Large intestine (tissue), 3 donors: ENCODE results near the gene ANKS6. TPM values are rescaled to one million over a fixed set of nuclear protein-coding genes. Genes with fewer than 3 reads are reported as not detected.

ENCODE experiments used
- DNase-seq, 2 donors: peaks; one replicate each; pipeline versions ENCODE4 v3.0.0 to v3.0.0-alpha.2; 2013
- H3K27ac ChIP-seq: one replicate; pipeline ENCODE4 v1.5.1; 2013; ENCODE audit warnings: low read length
- H3K27me3 ChIP-seq: 2 replicates; pipeline ENCODE4 v1.6.1; 2013; ENCODE audit warnings: low read length; ENCODE audit not compliant: control insufficient read depth, insufficient read depth
- H3K36me3 ChIP-seq: 2 replicates; pipeline ENCODE4 v1.6.1; 2013; ENCODE audit warnings: low read length; ENCODE audit not compliant: control insufficient read depth, insufficient read depth
- H3K4me1 ChIP-seq: one replicate; pipeline ENCODE4 v1.6.1; 2013; ENCODE audit warnings: low read length; ENCODE audit not compliant: control insufficient read depth, insufficient read depth
- H3K4me3 ChIP-seq: one replicate; pipeline ENCODE4 v1.5.1; 2013; ENCODE audit warnings: low read length
- H3K9me3 ChIP-seq: one replicate; pipeline ENCODE4 v1.6.1; 2013; ENCODE audit warnings: mild to moderate bottlenecking, low read depth, low read length, moderate library complexity; ENCODE audit not compliant: control insufficient read depth
- WGBS: methylation state at CpG from one replicate; pipeline ENCODE4 v1.1.5; 2013; ENCODE audit warnings: low lambda C conversion rate; ENCODE audit not compliant: insufficient coverage; 5-methylcytosine and 5-hydroxymethylcytosine counted together
- polyA plus RNA-seq: library from polyadenylated mRNA; unstranded; fragments of 120-200 nt; gene quantifications from one replicate; pipeline ENCODE4 v1.2.1, GENCODE V29; 2013

ANKS6 gene
- polyA plus RNA-seq, 1 donor: 36.9 TPM

GRCh38 chr9:98794802-98795201 is 1.6 kb downstream of the ANKS6 start:
- no peaks in the 10 kb centered on the region for H3K9me3 ChIP-seq
- DNase-seq: no peak
- no peak overlapping the region for H3K27ac ChIP-seq
- H3K4me1 ChIP-seq: peaks cover 25% of the 10 kb centered on the region
- WGBS: no CpG with 5 or more reads among the region's 3 CpGs
- peak overlapping the region; percentile 55 for H3K4me3 ChIP-seq
- H3K36me3 ChIP-seq: peaks cover 8% of the 10 kb centered on the region
- H3K27me3 ChIP-seq: no peaks in the 10 kb centered on the region

- Histone ChIP-seq H3K36me3 (peaks cover 20% of the 10 kb centered on the region), H3K27me3 (no peaks in the 10 kb centered on the region), H3K27ac (no peak overlapping the region), H3K4me1 (peaks cover 25% of the 10 kb centered on the region), H3K9me3 (no peaks in the 10 kb centered on the region), H3K4me3 (no peak overlapping the region)
- WGBS: no CpG with 5 or more reads among the region's 2 CpGs
- no peak for DNase-seq
Observed at GRCh38 chr9:98793031-98793430, 3.3 kb downstream of the ANKS6 start.

- WGBS: 87% methylated on average over 3 of the region's 18 CpGs
- Histone ChIP-seq H3K27ac (peak overlapping the region; percentile 69), H3K4me1 (peaks cover 27% of the 10 kb centered on the region)
Observed at GRCh38 chr9:98791608-98792490, 4.5 kb downstream of the ANKS6 start.

GRCh38 chr9:98790842-98791607 is 5.3 kb downstream of the ANKS6 start:
- WGBS: 67% methylated on average over 4 of the region's 10 CpGs
- peaks cover 33% of the 10 kb centered on the region for H3K4me1 ChIP-seq
- peak; percentile 85 to 87 for DNase-seq
- no peaks in the 10 kb centered on the region for H3K27me3 ChIP-seq
- no peaks in the 10 kb centered on the region for H3K9me3 ChIP-seq
- H3K4me3 ChIP-seq: no peak overlapping the region
- H3K27ac ChIP-seq: peak overlapping the region; percentile 69
- peaks cover 24% of the 10 kb centered on the region for H3K36me3 ChIP-seq

More at GRCh38 chr9:98791608-98792490, 4.5 kb downstream of the ANKS6 start:
- Histone ChIP-seq H3K27me3 (no peaks in the 10 kb centered on the region), H3K4me3 (no peak overlapping the region), H3K36me3 (peaks cover 24% of the 10 kb centered on the region), H3K9me3 (no peaks in the 10 kb centered on the region)
- peak in 1 of 2 donors; percentile 46 for DNase-seq

GRCh38 chr9:98790134-98790841 is 6.1 kb downstream of the ANKS6 start:
- H3K36me3 ChIP-seq: peaks cover 28% of the 10 kb centered on the region
- WGBS: no CpG with 5 or more reads among the region's 25 CpGs
- peaks cover 35% of the 10 kb centered on the region for H3K4me1 ChIP-seq
- H3K9me3 ChIP-seq: no peaks in the 10 kb centered on the region
- H3K27me3 ChIP-seq: no peaks in the 10 kb centered on the region
- H3K27ac ChIP-seq: no peak overlapping the region
- DNase-seq: no peak
- no peak overlapping the region for H3K4me3 ChIP-seq

- H3K36me3 ChIP-seq: peaks cover 30% of the 10 kb centered on the region
- peaks cover 32% of the 10 kb centered on the region for H3K4me1 ChIP-seq
- H3K27me3 ChIP-seq: no peaks in the 10 kb centered on the region
- WGBS: no CpG with 5 or more reads among the region's 5 CpGs
- H3K9me3 ChIP-seq: no peaks in the 10 kb centered on the region
- no peak overlapping the region for H3K27ac ChIP-seq
- no peak for DNase-seq
- no peak overlapping the region for H3K4me3 ChIP-seq
Observed at GRCh38 chr9:98789483-98790133, 6.7 kb downstream of the ANKS6 start.

- H3K27me3 ChIP-seq: no peaks in the 10 kb centered on the region
- no CpG with 5 or more reads among the region's 12 CpGs for WGBS
- no peak for DNase-seq
Observed at GRCh38 chr9:98787766-98788335, 8.5 kb downstream of the ANKS6 start.

GRCh38 chr9:98786750-98787510 is 9.4 kb downstream of the ANKS6 start:
- Histone ChIP-seq H3K4me1 (peaks cover 49% of the 10 kb centered on the region), H3K36me3 (peaks cover 43% of the 10 kb centered on the region), H3K9me3 (no peaks in the 10 kb centered on the region), H3K27ac (peak overlapping the region; percentile 68), H3K27me3 (no peaks in the 10 kb centered on the region), H3K4me3 (no peak overlapping the region)
- WGBS: no CpG with 5 or more reads among the region's 4 CpGs
- DNase-seq: peak; percentile 70 to 73

More at GRCh38 chr9:98787766-98788335, 8.5 kb downstream of the ANKS6 start:
- no peaks in the 10 kb centered on the region for H3K9me3 ChIP-seq
- no peak overlapping the region for H3K27ac ChIP-seq
- peaks cover 47% of the 10 kb centered on the region for H3K4me1 ChIP-seq
- H3K36me3 ChIP-seq: peaks cover 43% of the 10 kb centered on the region
- H3K4me3 ChIP-seq: no peak overlapping the region
